ENCODE data around the gene PBX3. TPM values are rescaled to one million over a fixed set of nuclear protein-coding genes. Genes with fewer than 3 reads are reported as not detected.

Gene PBX3
- total RNA-seq, 1 donor from 2014 or later = 10.6 TPM

DNA sequence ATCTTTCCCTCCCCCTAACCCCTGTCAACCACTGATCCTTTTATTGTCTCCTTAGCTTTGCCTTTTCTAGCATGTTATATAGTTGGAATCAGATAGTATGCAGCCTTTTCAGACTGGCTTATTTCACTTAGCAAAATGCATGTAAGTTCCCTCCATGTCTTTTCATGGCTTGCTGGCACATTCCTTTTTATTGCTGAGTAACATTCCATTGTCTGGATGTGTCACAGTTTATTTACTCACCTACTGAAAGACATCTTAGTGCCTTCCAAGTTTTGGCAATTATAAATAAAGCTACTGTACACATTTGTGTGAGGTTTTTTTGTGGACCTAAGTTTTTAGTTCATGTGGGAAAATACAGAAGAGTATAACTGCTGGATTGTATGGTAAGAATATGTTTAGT, 230.1 kb downstream of the PBX3 start:
- H3K36me3 ChIP-seq (ENCODE audit: control insufficient read depth, insufficient read depth, low read length) = no peaks in the 10 kb centered on the region
- DNase-seq (ENCODE audit: low read depth) = no peak
- H3K27me3 ChIP-seq (ENCODE audit: control insufficient read depth, insufficient read depth, low read length) = no peaks in the 10 kb centered on the region
- TF ChIP-seq, protein P1, sequence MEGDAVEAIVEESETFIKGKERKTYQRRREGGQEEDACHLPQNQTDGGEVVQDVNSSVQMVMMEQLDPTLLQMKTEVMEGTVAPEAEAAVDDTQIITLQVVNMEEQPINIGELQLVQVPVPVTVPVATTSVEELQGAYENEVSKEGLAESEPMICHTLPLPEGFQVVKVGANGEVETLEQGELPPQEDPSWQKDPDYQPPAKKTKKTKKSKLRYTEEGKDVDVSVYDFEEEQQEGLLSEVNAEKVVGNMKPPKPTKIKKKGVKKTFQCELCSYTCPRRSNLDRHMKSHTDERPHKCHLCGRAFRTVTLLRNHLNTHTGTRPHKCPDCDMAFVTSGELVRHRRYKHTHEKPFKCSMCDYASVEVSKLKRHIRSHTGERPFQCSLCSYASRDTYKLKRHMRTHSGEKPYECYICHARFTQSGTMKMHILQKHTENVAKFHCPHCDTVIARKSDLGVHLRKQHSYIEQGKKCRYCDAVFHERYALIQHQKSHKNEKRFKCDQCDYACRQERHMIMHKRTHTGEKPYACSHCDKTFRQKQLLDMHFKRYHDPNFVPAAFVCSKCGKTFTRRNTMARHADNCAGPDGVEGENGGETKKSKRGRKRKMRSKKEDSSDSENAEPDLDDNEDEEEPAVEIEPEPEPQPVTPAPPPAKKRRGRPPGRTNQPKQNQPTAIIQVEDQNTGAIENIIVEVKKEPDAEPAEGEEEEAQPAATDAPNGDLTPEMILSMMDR (IDR thresholded peaks at IDR 0.05; ENCODE audit: insufficient read depth, low read length, poor library complexity, severe bottlenecking) = no peak
- no peak overlapping the region for H3K4me3 ChIP-seq (ENCODE audit: low read depth, low read length)

- TF ChIP-seq, protein P1 (IDR thresholded peaks at IDR 0.05; ENCODE audit: insufficient read depth, low read length, poor library complexity, severe bottlenecking) = no peak
- DNase-seq (ENCODE audit: low read depth) = no peak
- H3K36me3 ChIP-seq (ENCODE audit: control insufficient read depth, insufficient read depth, low read length) = no peaks in the 10 kb centered on the region
- H3K4me3 ChIP-seq (ENCODE audit: low read depth, low read length) = no peak overlapping the region
- H3K27me3 ChIP-seq (ENCODE audit: control insufficient read depth, insufficient read depth, low read length) = no peaks in the 10 kb centered on the region
Observed at GRCh38 chr9:125979383-125979782, 232.2 kb downstream of the PBX3 start.

DNA sequence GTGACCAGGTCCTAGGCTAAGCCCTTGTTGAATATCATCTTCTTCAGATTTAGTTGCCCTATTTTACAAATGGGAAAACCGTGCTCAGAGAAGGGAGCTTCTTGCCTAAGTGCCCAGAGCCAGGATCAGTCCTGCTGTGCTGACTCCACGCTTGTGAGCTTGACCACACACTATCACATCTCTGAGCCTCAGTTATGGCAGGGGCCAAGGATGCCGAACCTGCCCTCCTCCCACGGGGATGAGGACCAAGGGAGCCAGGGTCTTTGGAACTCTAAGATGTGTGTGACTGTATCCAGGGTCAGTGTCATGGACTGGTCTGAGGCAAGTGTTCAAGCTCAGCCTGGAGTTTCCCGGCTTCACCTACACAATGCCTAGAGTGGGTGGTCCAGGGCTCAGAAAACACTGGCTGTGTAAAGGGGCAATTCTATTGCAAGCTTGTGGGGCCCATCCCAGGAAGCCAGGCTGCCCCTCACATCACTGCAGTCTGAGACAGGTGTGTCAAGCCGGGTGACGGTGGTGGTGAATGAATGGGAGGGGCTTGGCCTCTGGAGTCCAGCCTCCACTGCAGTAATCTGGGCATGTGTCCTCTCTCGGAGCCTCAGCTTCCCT, 235.7 kb downstream of the PBX3 start:
- Histone ChIP-seq H3K27me3 (ENCODE audit: control insufficient read depth, insufficient read depth, low read length) (peaks cover 2% of the 10 kb centered on the region), H3K4me3 (ENCODE audit: low read depth, low read length) (no peak overlapping the region), H3K36me3 (ENCODE audit: control insufficient read depth, insufficient read depth, low read length) (no peaks in the 10 kb centered on the region)
- TF ChIP-seq, protein P1 (IDR thresholded peaks at IDR 0.05; ENCODE audit: insufficient read depth, low read length, poor library complexity, severe bottlenecking) = no peak
- no peak for DNase-seq (ENCODE audit: low read depth)

- H3K4me3 ChIP-seq (ENCODE audit: low read depth, low read length) = no peak overlapping the region
- no peaks in the 10 kb centered on the region for H3K36me3 ChIP-seq (ENCODE audit: control insufficient read depth, insufficient read depth, low read length)
- TF ChIP-seq, protein P1 (IDR thresholded peaks at IDR 0.05; ENCODE audit: insufficient read depth, low read length, poor library complexity, severe bottlenecking) = no peak
- peaks cover 2% of the 10 kb centered on the region for H3K27me3 ChIP-seq (ENCODE audit: control insufficient read depth, insufficient read depth, low read length)
- no peak for DNase-seq (ENCODE audit: low read depth)
Observed at GRCh38 chr9:125983681-125984080, 236.5 kb downstream of the PBX3 start.

DNA sequence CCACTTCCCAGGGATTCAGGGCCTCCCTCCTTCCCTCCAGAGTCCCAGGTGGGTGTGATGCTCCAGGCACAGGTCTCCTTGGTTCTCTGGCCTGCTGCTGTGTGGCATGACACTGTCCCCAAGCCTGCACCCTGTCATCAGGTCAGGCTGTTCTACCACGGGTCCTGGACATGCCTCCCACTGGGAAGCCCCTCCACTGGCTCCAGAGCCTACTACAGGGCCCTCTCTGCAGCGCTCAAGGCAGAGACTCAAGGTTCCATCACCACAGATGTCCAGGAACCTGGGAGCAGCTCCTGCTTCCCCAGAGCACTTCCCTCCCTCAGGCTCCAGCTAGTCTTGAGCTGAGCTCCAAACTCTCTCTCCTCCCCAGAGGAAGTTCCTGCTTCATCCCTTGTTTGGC, 237.3 kb downstream of the PBX3 start:
- Histone ChIP-seq H3K27me3 (ENCODE audit: control insufficient read depth, insufficient read depth, low read length) (peaks cover 2% of the 10 kb centered on the region), H3K4me3 (ENCODE audit: low read depth, low read length) (no peak overlapping the region), H3K36me3 (ENCODE audit: control insufficient read depth, insufficient read depth, low read length) (no peaks in the 10 kb centered on the region)
- DNase-seq (ENCODE audit: low read depth) = no peak
- TF ChIP-seq, protein P1 (IDR thresholded peaks at IDR 0.05; ENCODE audit: insufficient read depth, low read length, poor library complexity, severe bottlenecking) = no peak

Data from kidney epithelial cell (primary cell).